Epidermal melanocyte (primary cell): ENCODE measurements around the gene TMED5.
A peak's percentile ranks its signal among the peaks of the same experiment; 100 is the strongest.
"Not testable (repeated sequence)": the region's sequence is repeated elsewhere in the genome, so short reads cannot be mapped to it uniquely, and the experiment has no call there.

Source experiments
- DNase-seq: peaks from one replicate; pipeline ENCODE4 v3.0.0; 2011; ENCODE audit warnings: low spot score; ENCODE audit not compliant: insufficient read length

TMED5 gene

GRCh38 chr1:93179886-93180722 is at the start of gene TMED5:
TMED5 (minus strand) TSS chr1:93180413; CDS start chr1:93180242, 171 bp downstream.
- peak; percentile 70 for DNase-seq

DNA sequence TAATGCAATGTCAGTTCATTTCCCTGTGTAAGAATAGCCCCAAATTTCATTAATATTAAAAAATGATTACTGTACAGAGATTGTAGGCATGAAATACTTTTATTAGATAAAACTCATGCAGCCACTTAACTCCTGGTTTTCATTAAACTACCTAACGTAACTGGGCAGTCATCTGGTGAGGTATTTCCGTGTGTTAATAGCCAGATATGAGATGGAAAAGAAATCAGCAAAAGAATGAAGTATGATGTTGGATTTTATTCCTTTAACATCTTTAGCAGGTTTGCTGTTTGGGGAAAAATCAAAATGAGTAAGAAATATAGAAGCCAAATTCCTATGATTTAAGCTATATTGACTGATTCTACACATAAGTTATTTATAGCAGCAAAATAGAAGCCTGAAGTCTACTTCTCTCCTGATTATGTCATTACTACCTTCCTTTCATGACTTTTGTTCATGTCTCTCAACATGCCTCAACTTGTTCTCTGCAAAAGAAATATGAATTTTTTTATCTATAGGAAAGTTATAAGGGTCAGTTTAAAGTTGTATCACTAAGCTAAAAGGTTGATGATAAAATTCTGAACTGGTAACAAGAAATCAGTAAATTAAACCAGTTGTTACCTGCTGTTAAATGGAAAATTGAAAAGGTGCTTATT is 42.9 kb upstream of the TMED5 start:
- no peak for DNase-seq

GRCh38 chr1:93221913-93222312 is 41.7 kb upstream of the TMED5 start:
- no peak for DNase-seq

- DNase-seq, result not testable (repeated sequence)
Measured at GRCh38 chr1:93220716-93221115, 40.5 kb upstream of the TMED5 start.

- DNase-seq, result no peak
Measured at GRCh38 chr1:93219443-93219842, 39.2 kb upstream of the TMED5 start.

DNA sequence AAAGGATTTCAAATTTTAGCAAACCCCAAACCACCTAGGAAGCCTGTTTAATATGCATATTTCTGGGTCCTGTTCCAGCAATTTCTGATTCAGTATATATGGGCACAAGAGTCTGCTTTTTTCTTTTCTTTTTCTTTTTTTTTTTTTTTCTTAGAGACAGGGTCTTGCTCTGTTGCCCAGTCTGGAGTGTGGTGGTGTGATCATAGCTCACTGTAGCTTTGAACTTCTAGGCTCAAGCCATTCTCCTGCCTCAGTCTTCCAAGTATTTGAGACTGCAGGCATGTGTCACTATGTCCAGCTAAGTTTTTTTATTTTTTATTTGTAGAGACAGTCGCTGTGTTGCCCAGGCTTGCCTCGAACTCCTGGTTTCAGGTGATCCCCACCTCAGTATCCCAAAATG is 35.1 kb upstream of the TMED5 start:
- DNase-seq, result no peak

DNA sequence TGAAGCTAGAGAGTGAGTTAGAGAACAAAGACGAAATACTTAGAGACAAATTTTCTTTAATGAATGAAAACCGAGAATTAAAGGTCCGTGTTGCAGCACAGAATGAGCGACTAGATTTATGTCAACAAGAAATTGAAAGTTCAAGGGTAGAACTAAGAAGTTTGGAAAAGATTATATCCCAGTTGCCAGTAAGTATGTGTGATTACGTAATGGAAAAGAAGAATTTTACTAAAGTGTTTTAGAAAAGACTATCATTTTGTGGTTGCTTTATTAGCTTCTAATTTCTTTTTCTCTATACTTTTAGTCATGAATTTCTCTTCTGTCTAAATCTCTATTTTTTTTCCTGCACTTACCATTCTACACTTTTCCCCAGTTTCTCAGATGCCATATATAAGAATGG is 27.0 kb upstream of the TMED5 start:
- no peak for DNase-seq

DNA sequence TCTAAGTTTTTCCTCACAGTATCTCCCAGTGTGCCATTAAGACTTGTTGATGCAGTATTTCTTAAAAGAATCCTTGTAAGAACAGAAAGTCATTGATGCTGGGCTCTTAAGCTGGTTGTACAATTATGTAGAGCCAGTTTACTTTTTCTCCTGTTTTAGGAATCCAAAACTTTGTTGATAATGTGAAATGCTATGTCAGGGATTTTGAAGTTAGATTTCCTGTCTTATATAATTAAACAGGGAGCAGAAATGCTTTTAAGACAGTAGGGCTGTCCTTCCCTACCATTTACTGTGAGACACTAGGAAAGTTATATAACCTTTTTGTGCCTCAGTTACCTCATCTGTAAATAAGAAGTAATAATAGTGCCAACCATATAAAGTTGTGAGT is 26.3 kb upstream of the TMED5 start:
- no peak for DNase-seq

DNA sequence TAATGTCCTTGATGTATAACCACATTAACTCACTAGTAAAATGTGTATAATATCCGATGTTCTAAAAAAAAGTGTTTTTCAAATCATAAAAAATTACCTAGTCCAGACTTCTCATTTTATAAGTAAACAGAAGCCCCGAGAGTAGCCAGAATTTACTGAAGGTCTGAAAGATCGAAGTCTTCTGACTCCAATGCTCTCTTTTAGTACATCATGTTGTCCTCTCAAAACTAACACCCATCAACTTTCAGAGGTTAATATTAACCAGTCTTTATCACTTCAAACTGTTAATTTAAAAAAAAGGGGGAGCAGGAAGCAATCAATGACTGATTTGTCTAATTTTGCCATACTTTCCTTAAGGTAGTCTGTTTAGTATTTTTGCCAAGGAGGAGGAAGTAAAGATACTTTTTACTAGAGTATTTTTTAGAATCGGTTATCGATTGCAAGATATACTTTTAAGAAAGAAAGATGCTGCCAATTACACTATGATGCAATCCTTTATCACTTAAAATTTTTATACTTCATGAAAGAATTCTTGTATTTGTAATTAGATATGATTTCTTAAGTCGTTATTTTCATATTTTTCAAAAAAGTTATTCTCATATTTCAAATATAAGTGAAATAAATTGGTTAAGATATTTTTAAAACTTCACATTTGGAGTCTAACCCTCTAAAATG is 25.8 kb upstream of the TMED5 start:
- DNase-seq, result no peak

GRCh38 chr1:93200714-93201113 is 20.5 kb upstream of the TMED5 start:
- DNase-seq, result no peak

- DNase-seq, result no peak
Measured at GRCh38 chr1:93200086-93200620, 19.9 kb upstream of the TMED5 start.

DNA sequence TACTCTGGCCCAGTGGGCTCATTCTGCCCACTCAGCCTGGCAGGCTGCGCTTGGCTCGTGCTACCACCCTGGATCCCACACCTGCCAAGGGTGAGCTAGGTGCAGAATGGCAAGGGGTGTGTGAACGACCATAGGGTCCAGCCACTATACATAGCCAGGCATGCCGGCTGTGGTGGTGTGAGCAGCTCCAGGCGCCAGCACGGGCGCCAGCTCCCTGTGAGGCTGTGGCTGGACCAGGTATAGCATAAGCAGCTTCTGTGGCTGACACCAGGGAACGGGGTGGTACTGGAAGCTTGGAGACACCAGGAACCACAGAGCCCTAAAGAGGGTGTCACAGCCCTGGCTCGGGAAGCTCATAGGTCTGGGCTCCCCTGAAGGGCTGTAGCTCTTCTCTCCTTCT is 18.9 kb upstream of the TMED5 start:
- no peak for DNase-seq

DNA sequence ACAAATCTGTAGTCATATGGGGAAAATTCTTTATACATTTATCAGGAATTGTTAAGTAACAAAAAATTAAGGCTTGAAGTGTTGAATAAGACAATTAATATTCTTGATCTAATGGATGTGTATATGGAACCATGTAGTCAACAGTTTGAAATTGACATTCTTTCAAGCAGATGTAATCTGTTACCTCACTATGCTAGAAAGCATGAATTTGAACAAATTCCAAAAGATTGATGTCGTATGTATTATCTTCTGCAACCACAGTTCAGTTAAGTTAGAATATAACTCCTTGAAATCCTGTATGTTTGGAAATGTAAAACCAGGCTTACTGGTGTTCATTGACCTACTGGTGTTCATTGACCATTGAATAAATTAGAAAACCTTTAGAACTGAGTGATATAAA is 16.4 kb upstream of the TMED5 start:
- no peak for DNase-seq

GRCh38 chr1:93194231-93194990 is 14.2 kb upstream of the TMED5 start:
- DNase-seq, result no peak

GRCh38 chr1:93190432-93190831 is 10.2 kb upstream of the TMED5 start:
- no peak for DNase-seq

- DNase-seq, result no peak
Measured at GRCh38 chr1:93186667-93187066, 6.5 kb upstream of the TMED5 start.

DNA sequence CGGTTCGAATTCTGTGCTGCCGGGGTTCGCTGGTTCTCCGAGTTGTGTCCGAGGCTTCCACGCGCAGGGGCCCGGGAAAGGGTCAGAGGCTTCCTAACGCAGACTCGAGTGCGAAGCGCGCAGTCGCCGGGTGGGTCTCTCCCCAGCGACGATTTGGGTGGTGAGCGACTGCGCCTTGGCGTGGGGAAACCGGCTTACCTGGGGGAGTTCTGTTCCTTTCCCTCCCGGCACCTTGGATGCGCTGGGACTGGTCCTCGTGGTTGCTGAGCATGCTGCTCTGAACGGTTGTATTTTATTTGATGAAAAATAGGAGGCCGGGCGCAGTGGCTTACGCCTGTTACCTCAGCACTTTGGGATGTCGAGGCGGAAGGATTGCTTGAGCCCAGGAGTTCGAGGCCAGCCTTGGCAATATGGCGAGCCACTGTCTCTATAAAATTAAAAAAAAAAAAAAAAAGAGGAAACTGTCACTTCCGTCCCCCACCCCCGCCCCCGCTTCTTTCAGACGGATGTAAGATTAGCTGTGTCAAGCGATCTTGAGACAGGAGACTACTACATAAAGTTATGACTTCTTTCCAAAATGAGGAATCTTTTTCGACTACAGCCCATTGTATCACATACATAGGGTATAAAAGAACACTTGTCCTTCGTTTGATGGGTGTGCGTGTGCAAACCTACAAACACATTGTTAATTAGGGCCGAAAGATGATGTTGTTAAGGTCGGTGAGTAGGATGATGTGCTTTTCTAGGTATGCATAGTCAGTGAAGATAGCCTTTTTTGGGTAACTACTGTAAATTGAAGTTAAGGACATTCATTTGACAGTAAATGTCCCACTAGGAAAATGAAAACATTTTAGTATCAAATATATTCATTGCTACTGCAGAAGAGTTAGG is 755 bp upstream of the TMED5 start, which contains the start of gene CCDC18:
TSS of gene CCDC18 (plus strand) at position 2 of the 891 bp plus-strand sequence. CDS start 2,638 bp downstream, outside the sequence.
- DNase-seq, result no peak

DNA sequence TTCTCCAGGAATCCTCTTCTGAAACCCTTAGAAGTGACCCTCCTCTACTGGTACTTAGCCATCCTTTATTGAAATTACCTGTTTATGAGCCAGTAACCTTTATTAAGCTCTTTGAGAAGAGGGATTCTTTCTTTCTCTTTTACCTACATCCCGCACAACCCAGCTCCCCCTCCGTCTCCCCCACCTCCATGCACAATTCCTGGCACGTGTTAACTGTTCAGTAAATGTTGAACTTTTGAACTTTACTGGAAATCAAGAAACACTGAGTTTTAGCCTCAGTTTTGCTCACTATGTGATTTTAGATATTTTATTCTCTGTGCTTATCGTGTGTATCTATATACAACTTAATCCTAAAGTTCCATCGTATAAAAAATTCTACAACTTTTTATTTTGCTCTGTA is 1.8 kb downstream of the TMED5 start:
- DNase-seq, result no peak

DNA sequence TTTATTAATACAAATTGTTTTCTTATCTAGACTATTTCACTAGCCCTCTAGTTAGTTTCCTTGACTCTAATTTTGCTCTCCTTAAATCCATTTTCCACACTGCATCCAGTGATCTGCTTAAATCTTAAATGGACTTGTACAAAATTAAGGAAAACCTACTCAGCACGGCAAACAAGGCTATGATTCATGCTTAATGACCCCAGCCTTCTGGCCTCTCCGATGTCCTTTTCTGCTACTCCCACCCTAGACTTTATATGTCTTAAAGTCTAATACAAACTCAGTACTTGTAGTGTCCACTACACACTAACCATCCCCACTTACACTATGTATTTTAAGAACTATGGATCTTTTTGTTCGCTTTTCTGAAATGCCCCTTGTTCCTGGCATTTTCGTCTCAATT is 2.2 kb downstream of the TMED5 start:
- no peak for DNase-seq

DNA sequence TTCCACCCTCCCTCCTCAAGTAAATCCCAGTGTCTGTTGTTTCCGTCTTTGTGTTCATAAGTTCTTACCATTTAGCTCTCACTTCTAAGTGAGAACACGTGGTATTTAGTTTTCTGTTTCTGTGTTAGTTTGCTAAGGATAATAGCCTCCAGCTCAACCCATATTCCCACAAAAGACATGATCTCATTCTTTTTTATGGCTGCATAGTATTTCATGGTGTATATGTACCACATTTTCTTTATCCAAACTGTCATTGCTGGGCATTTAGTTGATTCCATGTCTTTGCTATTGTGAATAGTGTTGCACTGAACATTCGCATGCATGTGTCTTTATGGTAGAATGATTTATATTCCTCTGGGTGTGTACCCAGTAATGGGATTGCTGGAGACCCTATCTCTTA is 5.6 kb downstream of the TMED5 start:
- DNase-seq, result not testable (repeated sequence)
